ENCODE data around the gene POLR2H. TPM values are rescaled to one million over a fixed set of nuclear protein-coding genes. Genes with fewer than 3 reads are reported as not detected.

Gene POLR2H
- total RNA-seq, 4 donors from 2014 or later: 65.1 to 181 (median 95.3) TPM

DNA sequence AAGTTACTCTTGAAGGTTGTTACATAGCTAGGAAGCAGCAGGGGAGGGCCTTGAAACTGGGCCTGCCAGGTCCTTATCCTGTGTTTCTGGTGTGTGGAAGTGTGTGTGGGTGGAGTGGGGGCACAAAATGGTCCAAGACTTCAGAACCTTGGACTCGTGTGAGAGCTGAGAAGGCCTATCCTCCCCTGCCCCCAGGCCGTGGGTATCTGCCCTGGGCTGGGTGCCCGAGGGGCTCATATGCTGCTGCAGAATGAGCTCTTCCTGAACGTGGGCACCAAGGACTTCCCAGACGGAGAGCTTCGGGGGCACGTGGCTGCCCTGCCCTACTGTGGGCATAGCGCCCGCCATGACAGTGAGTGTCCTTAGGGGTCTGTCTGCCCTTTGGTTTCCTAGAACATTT lies 22.8 kb downstream of the POLR2H start:
- Histone ChIP-seq H3K9me3 (no peaks in the 10 kb centered on the region), H3K27ac (no peak overlapping the region), H3K4me3 (no peak overlapping the region), H3K27me3 (peaks cover 0 to 11% of the 10 kb centered on the region in 2 donors), H3K36me3 (peaks cover 0 to 38% (median 0%) of the 10 kb centered on the region in 3 donors), H3K4me1 (peaks cover 0 to 22% (median 8%) of the 10 kb centered on the region in 4 donors)
- TF ChIP-seq POLR2A (IDR thresholded peaks at IDR 0.05) (no peak), EP300 (IDR thresholded peaks at IDR 0.05) (no peak)
- 81 to 92% methylated on average over 9 of the region's 9 CpGs for WGBS, 2 donors
- DNase-seq (ENCODE audit: low spot score in 2 of 2): no peak

DNA sequence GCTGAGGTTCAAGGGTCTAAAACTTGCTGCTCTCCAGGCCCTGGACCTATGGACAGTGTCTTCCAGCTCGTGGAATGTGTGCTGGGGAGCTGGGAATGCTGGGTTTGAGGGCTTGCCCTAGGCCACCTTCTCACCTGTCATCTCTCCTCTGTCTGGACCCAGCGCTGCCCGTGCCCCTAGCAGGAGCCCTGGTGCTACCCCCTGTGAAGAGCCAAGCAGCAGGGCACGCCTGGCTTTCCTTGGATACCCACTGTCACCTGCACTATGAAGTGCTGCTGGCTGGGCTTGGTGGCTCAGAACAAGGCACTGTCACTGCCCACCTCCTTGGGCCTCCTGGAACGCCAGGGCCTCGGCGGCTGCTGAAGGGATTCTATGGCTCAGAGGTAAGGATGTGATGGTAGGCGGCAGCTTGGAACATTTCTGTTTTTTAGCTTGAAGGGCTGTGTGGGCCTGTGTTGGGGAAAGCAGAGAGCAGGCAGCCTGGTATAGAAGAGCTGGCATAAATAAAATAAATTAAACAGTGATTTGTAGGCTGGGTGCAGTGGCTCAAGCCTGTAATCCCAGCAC lies 23.4 kb downstream of the POLR2H start:
- Histone ChIP-seq H3K4me1 (peaks cover 0 to 17% (median 8%) of the 10 kb centered on the region in 4 donors), H3K36me3 (peaks cover 0 to 38% (median 0%) of the 10 kb centered on the region in 3 donors), H3K4me3 (no peak overlapping the region), H3K27ac (no peak overlapping the region), H3K27me3 (peaks cover 0 to 11% of the 10 kb centered on the region in 2 donors), H3K9me3 (no peaks in the 10 kb centered on the region)
- WGBS, 2 donors: 91 to 93% methylated on average over 8 of the region's 8 CpGs
- no peak for DNase-seq (ENCODE audit: low spot score in 2 of 2)
- TF ChIP-seq, protein P1, sequence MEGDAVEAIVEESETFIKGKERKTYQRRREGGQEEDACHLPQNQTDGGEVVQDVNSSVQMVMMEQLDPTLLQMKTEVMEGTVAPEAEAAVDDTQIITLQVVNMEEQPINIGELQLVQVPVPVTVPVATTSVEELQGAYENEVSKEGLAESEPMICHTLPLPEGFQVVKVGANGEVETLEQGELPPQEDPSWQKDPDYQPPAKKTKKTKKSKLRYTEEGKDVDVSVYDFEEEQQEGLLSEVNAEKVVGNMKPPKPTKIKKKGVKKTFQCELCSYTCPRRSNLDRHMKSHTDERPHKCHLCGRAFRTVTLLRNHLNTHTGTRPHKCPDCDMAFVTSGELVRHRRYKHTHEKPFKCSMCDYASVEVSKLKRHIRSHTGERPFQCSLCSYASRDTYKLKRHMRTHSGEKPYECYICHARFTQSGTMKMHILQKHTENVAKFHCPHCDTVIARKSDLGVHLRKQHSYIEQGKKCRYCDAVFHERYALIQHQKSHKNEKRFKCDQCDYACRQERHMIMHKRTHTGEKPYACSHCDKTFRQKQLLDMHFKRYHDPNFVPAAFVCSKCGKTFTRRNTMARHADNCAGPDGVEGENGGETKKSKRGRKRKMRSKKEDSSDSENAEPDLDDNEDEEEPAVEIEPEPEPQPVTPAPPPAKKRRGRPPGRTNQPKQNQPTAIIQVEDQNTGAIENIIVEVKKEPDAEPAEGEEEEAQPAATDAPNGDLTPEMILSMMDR (IDR thresholded peaks at IDR 0.05): no peak
- no peak for TF ChIP-seq POLR2A (IDR thresholded peaks at IDR 0.05)
- no peak for TF ChIP-seq EP300 (IDR thresholded peaks at IDR 0.05)

DNA sequence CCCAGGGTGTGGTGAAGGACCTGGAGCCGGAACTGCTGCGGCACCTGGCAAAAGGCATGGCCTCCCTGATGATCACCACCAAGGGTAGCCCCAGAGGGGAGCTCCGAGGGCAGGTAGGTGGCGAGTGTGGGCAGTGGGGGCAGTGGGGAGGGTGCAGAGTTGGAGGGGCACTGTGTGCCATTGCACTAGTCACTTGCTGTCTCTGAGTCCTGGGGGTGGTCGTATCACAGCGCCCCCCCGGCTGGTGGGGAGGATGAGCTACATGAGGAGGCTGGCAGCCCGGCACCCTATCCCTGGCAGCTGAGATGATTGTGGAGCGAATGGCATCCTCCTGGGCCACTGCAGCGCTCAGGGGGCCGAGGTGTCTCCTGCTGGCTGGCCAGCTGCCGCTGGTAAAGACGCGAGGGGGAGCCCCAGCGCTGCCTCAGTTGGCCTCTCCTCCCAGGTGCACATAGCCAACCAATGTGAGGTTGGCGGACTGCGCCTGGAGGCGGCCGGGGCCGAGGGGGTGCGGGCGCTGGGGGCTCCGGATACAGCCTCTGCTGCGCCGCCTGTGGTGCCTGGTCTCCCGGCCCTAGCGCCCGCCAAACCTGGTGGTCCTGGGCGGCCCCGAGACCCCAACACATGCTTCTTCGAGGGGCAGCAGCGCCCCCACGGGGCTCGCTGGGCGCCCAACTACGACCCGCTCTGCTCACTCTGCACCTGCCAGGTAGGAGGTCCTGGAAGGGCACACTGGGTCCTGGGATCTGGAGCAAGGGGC lies 24.7 kb downstream of the POLR2H start:
- Histone ChIP-seq H3K4me3 (no peak overlapping the region), H3K4me1 (peaks cover 0 to 9% (median 3%) of the 10 kb centered on the region in 4 donors), H3K27me3 (peaks cover 0 to 6% of the 10 kb centered on the region in 2 donors), H3K9me3 (no peaks in the 10 kb centered on the region), H3K27ac (no peak overlapping the region), H3K36me3 (peaks cover 0 to 38% (median 0%) of the 10 kb centered on the region in 3 donors)
- 53 to 71% methylated on average over 24 to 37 of the region's 37 CpGs for WGBS, 2 donors
- DNase-seq (ENCODE audit: low spot score in 2 of 2): no peak
- TF ChIP-seq POLR2A (IDR thresholded peaks at IDR 0.05) (no peak), EP300 (IDR thresholded peaks at IDR 0.05) (no peak)
- TF ChIP-seq, protein P1 (IDR thresholded peaks at IDR 0.05): no peak

DNA sequence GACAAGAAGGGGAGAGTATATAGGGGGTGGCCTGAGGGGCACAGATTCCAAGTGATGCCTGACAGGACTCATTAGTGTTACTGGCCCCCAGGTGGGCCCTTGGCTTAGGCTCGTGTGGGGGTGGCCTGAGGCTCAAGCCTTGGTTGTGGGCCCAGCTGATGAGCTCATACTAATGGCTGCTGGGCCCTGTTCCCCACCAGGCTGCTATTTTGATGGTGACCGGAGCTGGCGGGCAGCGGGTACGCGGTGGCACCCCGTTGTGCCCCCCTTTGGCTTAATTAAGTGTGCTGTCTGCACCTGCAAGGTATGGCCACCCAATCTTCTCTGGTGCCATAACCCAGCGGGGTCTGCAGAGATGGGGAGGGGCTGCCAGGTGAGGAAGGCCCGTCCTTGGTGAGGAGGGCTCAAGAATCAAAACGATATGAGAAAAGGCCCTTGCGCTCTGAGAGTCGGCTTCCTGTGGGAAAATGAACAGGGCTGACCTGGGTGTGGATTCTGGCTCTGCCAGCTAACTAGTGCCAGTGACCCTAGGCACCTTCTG lies 25.7 kb downstream of the POLR2H start:
- Histone ChIP-seq H3K4me1 (no peaks in the 10 kb centered on the region), H3K27ac (no peak overlapping the region), H3K9me3 (no peaks in the 10 kb centered on the region), H3K27me3 (no peaks in the 10 kb centered on the region), H3K36me3 (peaks cover 0 to 38% (median 0%) of the 10 kb centered on the region in 3 donors), H3K4me3 (no peak overlapping the region)
- no peak for TF ChIP-seq EP300 (IDR thresholded peaks at IDR 0.05)
- no peak for TF ChIP-seq POLR2A (IDR thresholded peaks at IDR 0.05)
- DNase-seq (ENCODE audit: low spot score in 2 of 2): no peak
- 84 to 91% methylated on average over 6 to 12 of the region's 12 CpGs for WGBS, 2 donors

DNA sequence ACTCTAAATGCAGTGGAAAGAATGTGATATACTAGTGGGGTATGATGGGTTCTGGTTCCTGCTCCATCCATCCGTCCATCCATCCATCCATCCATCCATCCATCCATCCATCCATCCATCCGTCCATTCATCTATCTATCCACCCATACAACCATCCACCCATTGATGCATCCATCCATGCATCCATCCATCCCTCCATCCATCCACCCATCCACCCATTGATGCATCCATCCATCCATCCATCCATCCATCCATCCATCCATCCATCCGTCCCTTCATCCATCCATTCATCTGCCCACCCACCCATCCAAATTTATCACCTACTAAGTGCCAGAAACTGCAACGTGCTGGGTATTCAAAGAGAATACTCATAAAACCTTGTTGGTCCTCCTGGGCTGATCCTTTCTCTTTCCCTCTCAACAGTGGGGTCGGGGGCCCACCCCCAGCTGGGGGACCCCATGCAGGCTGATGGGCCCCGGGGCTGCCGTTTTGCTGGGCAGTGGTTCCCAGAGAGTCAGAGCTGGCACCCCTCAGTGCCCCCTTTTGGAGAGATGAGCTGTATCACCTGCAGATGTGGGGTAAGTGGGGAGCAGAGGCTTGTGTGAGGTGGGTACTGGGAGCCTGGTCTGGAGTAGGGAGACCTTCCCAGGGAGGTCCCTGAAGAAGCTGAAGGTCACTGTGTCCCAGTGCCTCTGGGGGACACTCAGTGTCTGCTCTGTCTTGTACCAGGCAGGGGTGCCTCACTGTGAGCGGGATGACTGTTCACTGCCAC lies 26.8 kb downstream of the POLR2H start:
- TF ChIP-seq, protein P1 (IDR thresholded peaks at IDR 0.05): no peak
- TF ChIP-seq EP300 (IDR thresholded peaks at IDR 0.05): no peak
- no peak for TF ChIP-seq POLR2A (IDR thresholded peaks at IDR 0.05)
- WGBS, 2 donors: 75 to 76% methylated on average over 7 to 8 of the region's 8 CpGs
- Histone ChIP-seq H3K27me3 (no peaks in the 10 kb centered on the region), H3K9me3 (no peaks in the 10 kb centered on the region), H3K36me3 (peaks cover 0 to 29% (median 0%) of the 10 kb centered on the region in 3 donors), H3K27ac (no peak overlapping the region), H3K4me3 (no peak overlapping the region), H3K4me1 (no peaks in the 10 kb centered on the region)
- no peak for DNase-seq (ENCODE audit: low spot score in 2 of 2)

All from tibial nerve (tissue), 4 donors.